GM20000 (cell line): ENCODE results near the gene GOLGA6L26.
"Not testable (repeated sequence)": the region's sequence is repeated elsewhere in the genome, so short reads cannot be mapped to it uniquely, and the experiment has no call there.

Experiments
- DNase-seq: peaks from one replicate; pipeline ENCODE4 v3.0.0; 2012; ENCODE audit warnings: low spot score
- TF ChIP-seq, protein P1 (sequence below): IDR thresholded peaks from 2 replicates; pipeline ENCODE4 v1.5.1; 2012; ENCODE audit warnings: mild to moderate bottlenecking, control low read depth; ENCODE audit errors: extremely low read depth, missing control alignments

Gene GOLGA6L26, protein sequence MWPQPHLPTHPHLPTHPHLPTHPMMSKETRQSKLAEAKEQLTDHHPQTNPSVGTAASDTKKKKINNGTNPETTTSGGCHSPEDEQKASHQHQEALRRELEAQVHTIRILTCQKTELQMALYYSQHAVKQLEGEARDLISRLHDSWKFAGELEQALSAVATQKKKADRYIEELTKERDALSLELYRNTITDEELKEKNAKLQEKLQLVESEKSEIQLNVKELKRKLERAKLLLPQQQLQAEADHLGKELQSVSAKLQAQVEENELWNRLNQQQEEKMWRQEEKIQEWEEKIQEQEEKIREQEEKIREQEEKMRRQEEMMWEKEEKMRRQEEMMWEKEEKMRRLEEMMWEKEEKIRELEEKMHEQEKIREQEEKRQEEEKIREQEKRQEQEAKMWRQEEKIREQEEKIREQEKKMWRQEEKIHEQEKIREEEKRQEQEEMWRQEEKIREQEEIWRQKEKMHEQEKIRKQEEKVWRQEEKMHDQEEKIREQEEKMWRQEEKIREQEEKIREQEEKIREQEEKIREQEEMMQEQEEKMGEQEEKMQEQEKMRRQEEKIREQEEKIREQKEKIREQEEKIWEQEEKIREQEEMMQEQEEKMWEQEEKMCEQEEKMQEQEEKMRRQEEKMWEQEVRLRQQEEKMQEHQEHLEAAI

DNA sequence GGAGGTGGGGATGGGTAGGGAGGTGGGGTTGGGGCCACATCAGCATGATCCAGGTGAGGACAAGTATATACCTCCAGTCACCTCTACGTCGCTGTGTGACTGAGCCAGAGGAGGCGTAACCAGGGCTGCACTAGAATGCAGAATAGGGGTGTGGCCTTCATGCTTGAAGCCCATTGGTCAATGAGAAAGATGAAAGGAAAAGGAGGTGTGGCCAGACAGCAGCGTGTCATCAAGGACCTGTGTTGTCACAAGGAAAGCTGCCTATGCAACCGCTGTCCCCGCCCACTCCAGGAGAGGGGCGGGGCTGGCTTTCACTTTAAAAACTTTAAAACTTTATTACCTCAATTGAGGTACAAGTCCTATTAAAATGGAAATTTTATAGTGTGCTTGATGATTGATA, at the start of gene GOLGA6L26:
TSS of gene GOLGA6L26 (minus strand) at position 101 of the 400 bp plus-strand sequence. CDS start at position 40, 61 bp downstream.
- DNase-seq = not testable (repeated sequence)

DNA sequence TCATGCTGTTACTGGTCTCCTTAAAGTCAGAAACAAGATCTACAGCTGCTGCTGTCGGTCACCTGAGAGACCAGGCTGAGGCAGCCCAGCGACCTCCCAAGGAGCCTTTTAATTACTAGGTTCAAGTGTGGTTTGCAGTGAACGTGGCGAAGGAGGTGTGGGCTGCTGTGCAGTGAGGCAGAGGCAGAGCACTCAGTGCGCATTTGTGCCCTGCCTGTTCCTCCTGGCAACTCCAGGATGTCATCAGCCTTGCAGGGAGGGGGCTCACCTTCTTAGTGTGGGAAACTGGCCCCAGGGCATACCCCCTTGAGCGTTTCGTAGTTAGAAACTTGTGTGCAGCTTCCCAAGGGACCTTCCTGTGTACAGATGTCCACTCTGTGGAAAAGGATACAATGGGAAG, 47.2 kb upstream of the GOLGA6L26 start:
- not testable (repeated sequence) for DNase-seq

DNA sequence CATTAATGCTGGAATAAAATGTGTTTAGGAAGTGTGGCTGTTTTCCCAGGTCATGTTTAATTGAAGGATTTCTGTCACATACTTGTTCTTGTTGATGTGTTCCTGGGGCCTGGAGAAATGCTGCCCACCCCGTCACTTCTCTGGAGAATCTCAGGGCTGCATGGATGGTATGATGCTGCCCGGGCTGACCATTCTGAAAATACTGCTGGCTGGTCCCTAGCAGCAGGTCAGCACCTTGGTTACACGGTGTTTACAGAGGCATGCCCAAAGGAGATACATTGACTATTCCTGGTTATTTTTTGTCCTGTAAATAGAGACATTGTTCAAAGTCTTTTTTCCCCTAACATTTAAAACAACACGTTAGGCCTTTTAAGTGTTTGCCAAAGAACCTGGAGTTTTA, 46.7 kb upstream of the GOLGA6L26 start:
- not testable (repeated sequence) for DNase-seq

DNA sequence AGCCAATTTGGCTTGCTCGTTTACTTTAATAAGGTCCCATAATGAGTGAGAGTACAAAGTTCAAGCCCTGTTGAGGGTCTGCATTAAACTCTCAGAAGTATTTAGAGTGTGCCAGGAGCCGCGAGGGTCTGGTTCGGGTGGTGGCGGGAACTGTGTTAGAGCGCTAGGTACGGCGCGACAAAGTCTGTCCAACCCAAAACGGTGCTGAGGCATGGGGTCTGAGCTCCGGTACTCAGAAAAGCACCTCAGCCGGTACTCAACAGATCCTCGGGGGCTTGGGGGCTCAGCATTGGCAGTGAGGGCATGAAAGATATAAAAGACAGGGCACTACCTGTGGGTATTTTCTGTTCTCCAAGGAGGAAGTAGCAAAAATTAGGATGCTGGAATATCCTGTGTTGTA, 45.0 kb upstream of the GOLGA6L26 start:
- DNase-seq = not testable (repeated sequence)

DNA sequence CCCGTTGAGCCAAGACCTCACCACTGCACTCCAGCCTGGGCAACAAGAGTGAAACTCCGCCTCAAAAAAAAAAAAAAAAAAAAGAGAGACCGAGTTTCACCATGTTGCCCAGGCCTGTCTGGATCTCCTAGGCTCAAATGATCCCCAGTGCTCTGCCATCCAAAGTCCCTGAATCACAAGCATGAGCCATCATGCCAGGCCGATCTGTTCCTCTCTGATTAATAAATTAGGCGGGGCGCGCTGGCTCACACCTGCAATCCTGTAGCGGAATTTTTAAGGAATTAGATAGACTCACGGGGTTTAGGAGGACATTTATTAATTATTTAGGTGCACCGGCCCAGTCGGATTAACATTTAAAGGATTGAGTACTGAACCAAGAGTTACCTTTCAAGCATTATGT, 40.2 kb upstream of the GOLGA6L26 start:
- DNase-seq = not testable (repeated sequence)

DNA sequence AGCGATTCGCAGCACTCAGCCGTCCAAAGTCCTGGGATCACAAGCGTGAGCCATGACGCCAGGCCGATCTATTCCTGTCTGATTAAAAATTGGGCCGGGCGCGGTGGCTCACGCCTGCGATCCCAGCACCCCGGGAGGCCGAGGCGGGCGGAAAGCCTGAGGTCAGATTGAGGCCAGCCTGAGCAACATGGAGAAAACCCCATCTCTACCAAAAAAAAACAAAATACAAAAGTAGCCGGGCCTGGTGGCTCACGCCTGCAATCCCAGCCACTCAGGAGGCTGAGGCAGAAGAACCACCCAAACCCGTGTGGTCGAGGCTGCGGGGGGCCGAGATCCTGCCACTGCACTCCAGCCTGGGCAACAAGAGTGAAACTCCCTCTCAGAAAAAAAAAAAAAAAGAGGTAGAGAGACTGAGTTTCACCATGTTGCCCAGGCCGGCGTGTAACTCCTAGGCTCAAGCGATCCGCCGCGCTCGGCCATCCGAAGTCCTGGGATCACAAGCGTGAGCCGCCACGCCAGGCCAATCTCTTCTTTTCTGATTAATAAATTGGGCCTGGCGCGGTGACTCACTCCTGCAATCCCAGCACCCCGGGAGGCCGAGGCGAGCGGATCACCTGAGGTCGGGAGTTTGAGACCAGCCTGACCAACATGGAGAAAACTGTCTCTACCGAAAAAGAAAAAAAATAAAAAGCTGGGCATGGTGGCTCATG, 39.0 kb upstream of the GOLGA6L26 start:
- DNase-seq = not testable (repeated sequence)

DNA sequence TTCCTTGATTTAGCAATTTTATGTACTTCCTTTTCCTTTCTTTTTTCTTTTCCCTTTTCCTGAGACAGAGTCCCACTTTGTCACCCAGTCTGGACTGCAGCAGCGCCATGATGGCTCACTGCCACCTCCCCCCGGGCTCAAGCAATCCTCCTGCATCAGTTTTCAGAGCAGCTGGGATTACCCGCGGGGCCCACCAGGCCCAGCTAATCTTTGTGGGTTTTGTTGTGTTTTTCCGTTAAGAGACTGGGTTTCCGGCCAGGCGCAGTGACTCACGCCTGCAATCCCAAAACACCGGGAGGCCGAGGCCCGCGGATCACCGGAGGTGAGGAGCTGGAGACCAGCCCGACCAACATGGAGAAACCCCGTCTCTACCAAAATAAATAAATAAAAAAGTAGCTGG, 38.3 kb upstream of the GOLGA6L26 start:
- TF ChIP-seq, protein P1, sequence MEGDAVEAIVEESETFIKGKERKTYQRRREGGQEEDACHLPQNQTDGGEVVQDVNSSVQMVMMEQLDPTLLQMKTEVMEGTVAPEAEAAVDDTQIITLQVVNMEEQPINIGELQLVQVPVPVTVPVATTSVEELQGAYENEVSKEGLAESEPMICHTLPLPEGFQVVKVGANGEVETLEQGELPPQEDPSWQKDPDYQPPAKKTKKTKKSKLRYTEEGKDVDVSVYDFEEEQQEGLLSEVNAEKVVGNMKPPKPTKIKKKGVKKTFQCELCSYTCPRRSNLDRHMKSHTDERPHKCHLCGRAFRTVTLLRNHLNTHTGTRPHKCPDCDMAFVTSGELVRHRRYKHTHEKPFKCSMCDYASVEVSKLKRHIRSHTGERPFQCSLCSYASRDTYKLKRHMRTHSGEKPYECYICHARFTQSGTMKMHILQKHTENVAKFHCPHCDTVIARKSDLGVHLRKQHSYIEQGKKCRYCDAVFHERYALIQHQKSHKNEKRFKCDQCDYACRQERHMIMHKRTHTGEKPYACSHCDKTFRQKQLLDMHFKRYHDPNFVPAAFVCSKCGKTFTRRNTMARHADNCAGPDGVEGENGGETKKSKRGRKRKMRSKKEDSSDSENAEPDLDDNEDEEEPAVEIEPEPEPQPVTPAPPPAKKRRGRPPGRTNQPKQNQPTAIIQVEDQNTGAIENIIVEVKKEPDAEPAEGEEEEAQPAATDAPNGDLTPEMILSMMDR = no peak
- DNase-seq = no peak

DNA sequence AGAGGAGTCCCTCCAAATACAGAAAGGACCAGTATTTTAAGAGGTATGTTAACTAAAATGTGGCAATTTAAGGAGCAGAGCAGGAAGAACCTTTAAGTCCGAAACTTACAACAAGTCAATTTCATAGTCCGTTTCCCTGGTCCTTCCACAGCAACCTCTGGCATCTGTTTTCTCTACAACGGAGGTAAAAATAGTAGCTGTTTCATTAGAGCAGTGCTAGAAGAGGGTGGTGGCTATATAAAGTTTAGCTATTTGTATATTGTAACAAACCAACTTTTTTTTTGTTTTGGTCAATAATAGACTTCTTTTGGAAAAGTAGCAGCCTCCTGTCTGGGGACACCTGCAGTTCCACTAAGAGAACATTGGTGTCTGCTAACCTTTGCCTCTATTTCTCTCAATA, 37.9 kb upstream of the GOLGA6L26 start:
- not testable (repeated sequence) for DNase-seq

DNA sequence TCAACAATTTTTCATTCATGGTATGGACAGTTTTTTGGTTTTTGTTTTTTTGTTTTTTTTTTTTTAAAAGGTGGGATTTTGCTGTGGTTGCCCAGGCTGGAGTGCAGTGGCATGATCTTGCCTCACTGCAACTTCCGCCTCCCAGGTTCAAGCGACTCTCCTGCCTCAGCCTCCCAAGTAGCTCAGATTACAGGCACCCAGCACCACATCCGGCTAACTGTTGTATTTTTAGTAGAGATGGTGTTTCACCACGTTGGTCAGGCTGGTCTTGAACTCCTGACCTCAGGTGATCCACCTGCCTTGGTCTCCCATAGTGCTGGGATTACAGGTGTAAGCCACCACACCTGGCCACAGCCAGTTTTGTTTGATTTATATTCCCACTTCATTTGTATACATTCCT, 37.1 kb upstream of the GOLGA6L26 start:
- DNase-seq = not testable (repeated sequence)

DNA sequence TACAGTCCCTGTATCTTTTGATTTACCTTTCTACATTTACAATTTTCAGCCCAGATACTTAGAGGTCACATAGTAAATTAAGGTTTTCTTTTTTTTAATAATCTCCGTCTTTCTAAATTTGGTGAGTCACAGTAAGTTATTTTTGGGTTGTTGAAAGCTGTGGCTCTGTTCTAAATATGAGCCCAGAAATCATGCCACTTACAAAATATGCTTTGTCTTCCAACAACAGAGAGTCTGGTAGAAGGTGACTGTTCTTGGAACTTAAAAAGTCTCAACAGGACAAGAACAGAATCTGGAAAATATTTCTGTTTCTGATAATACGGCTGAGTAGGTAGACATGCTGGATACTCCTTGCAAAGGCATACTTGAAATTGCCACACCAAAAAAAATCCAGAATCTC, 36.6 kb upstream of the GOLGA6L26 start:
- no peak for DNase-seq
- TF ChIP-seq, protein P1 = no peak

DNA sequence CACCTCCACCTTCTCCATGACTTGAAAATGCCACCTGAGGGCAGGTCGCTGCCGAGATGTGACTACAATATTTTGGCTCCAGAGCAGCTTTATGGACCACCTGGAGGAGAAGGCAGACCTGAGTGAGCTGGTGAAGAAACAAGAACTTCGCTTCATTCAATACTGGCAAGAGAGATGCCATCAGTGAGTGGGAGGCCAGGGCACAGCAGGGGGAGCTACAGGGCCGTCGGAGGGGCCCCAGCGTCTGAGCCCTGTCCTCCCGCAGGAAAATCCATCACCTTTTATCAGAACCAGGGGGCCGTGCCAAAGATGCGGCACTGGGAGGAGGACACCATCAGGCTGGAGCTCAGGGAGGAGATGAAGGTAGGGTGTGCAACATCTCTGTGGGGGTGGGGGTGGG, 30.3 kb upstream of the GOLGA6L26 start:
- not testable (repeated sequence) for DNase-seq

DNA sequence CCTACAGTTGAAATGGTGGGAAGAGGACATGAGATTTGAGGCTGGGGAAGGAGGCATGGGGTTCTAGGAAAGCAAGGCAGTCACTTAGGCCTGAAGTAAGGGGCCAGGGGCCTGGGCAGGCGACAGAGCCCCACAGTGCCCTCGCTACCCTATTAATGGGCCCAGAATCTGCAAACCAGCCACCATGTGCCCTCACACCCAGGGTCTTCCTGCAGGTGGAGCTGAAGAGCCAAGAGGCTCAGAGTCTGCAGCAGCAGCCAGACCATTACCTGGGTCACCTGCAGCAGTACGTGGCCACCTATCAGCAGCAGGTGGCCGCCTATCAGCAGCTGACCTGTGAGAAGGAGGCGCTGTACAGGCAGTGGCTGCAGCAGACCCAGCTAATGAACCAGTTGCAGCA, 28.6 kb upstream of the GOLGA6L26 start:
- DNase-seq = not testable (repeated sequence)

DNA sequence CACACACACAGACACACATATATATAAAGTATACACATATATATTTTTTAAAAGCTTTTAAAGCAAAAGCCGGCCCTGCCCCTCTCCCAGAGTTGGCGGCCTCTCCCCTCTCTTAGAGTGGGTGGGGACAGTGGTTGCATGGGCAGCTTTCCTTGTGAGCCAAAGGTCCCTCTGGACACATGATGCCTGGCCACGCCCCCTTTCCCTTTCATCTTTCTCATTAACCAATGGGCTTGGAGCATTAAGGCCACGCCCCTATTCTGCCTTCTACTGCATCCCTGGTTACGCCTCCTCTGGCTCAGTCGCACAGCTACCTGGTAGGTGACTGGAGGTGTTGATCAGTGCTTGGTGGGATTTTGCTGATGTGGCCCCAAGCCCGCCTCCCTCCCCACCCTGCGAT, 20.5 kb upstream of the GOLGA6L26 start, which contains the start of gene GOLGA8S:
TSS of gene GOLGA8S (plus strand) at position 301 of the 400 bp plus-strand sequence. CDS start at position 363, 62 bp downstream.
- not testable (repeated sequence) for DNase-seq

DNA sequence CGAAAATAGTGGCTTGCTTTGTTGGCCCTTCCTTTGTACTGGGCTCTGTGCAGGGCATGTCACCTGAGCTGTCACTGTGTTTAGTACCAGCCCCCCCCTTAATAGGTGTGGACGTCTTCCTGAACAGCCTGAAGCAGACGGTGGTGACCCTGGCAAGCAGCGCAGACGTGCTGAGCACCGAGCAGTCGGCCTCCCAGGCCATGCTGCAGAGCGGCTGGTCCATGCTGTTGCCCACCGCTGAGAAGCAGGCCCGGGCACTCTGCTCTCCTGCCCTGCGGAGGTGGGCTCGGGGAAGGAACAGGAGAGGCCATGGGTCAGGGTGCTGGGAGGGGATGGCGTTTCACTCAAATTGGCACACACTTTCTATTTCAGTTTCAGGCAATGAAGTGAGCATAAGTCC, 22.8 kb downstream of the GOLGA6L26 start:
- not testable (repeated sequence) for DNase-seq

DNA sequence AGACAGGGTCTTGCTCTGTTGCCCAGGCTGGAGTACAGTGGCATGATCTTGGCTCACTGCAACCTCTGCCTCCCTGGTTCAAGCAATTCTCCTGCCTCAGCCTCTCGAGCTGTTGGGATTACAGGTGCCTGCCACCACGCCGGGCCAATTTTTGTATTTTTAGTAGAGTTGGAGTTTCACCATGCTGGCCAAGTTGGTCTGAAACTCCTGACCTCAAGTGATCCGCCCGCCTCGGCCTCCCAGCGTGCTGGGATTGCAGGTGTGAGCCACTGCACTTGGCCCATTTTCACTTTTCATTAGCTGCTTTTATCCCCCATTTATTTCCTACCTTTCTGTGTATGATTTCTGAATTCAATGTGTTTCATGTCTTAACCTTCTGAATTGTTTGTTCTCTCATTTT, 28.1 kb downstream of the GOLGA6L26 start:
- not testable (repeated sequence) for DNase-seq

DNA sequence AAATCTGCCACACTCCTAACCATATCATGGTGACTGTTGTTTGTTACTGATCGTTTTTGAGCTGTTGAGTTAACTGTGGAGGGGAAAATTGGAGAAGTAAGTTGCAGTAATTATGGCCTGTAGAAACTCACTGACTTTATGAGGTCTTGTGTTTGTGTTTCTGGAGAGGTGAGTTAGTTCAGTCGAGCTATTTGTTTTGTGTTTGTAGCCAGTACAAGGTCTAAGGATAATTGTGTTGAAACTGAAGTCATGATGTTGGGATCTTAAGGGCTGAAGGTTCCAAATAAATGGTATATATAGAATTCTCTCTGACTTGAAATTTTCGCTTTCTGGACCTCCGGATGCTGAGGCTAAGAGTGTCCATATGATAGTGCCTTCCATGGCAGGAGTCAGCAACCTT, 29.2 kb downstream of the GOLGA6L26 start:
- DNase-seq = not testable (repeated sequence)

DNA sequence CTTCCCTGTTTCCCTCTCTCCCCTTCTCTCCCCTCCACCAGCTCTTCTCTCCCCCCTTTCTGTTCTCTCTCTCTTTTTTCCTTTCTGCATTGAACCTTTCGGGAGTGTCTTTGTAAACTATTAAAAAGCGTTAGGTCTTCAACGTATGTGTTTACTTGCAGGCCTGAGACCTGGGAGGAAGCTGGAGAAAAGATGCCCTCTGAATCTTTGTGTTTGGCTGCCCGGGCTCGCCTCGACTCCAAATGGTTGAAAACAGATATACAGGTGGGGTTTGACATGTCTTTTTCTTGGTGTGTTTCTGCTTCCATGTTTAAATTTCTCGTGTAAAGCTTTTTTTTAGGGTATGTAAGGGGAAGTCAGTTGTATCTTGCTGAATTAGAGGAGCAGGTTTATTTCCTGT, 29.7 kb downstream of the GOLGA6L26 start:
- DNase-seq = not testable (repeated sequence)

DNA sequence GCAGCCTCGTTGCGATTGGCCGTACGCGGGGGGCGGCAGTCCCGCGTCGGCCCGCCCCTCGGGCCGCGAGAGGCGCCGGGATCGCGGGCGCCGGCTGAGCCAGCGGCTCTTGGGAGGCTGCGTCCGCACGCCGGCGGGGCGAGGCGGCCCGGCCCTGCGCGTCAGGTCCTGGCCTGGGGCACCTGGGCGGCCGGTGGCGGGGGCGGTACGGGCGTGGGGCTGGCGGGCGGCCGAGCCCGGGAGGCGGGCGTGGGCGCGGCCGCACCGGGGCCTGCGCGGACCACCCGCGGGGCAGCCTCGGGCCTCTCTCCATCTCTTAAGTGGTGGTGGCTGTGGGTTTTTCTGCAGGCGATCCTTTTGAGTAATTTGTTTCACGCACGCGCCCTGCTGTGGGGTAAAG, 30.3 kb downstream of the GOLGA6L26 start:
- DNase-seq = peak; percentile 77

DNA sequence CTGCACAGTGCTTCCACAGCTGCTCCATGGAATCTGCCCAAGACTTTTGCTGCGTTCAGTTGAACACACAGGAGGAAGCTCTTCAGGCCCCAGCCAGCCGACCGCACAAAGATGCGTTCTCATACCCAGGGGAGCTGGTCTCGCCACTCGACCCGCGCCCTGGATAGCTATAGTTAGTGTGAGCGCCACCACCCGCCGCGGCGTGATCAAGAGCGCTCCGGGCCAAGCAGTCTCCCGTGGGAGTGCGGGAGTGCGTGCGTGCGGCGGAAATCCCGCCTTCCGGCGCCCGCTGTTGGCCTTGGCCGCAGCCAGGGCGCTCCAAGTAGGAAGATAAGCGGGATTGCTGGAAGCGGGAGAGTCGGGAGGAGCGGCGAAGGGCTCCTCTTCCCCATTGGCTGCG, 30.8 kb downstream of the GOLGA6L26 start:
- DNase-seq = not testable (repeated sequence)
